Gastroesophageal sphincter (tissue), 3 donors: ENCODE results near the gene LCN9.
"Not testable (repeated sequence)": the region's sequence is repeated elsewhere in the genome, so short reads cannot be mapped to it uniquely, and the experiment has no call there.

Experiments used
- CTCF ChIP-seq, 4 experiments: fragments of 200-600 bp in 2 of 4; fragments of 450-650 bp in 2 of 4; sonication (generic) in 1 of 4; IDR thresholded peaks; one replicate each; pipeline ENCODE4 v1.5.1; 2017 to 2019; ENCODE audit warnings: antibody characterized with exemption in 4 of 4, mild to moderate bottlenecking in 2 of 4, moderate library complexity in 2 of 4
- POLR2A ChIP-seq, 2 donors: fragments of 450-650 bp; IDR thresholded peaks; one replicate each; pipeline ENCODE4 v1.6.1; 2017; ENCODE audit warnings: antibody characterized with exemption in 2 of 2, mild to moderate bottlenecking in 2 of 2, moderate library complexity in 1 of 2

GRCh38 chr9:135669018-135669417 is 5.9 kb downstream of the LCN9 start:
- not testable (repeated sequence) for TF ChIP-seq CTCF, POLR2A (IDR thresholded peaks at IDR 0.05)
